Stimulated activated CD8-positive, alpha-beta memory T cell treated with anti-CD3 and anti-CD28 coated beads, Interleukin-15, amount 100 ng/mL, for 4 hours (primary cell): ENCODE data around the gene BCKDHB.
A peak's percentile ranks its signal among the peaks of the same experiment; 100 is the strongest.
"Not testable (repeated sequence)": the region's sequence is repeated elsewhere in the genome, so short reads cannot be mapped to it uniquely, and the experiment has no call there.

Experiments
- DNase-seq, 2 donors: peaks; one replicate each; pipeline ENCODE4 v3.0.0-alpha.2; 2020; ENCODE audit warnings: low read depth in 2 of 2

The BCKDHB gene

GRCh38 chr6:80106418-80107235, at the start of gene BCKDHB:
TSS of gene BCKDHB (plus strand) at chr6:80106671. CDS start at chr6:80106694, 23 bp downstream.
- peak; percentile 92 to 96 for DNase-seq

GRCh38 chr6:80060774-80061173, 45.7 kb upstream of the BCKDHB start:
- no peak for DNase-seq

- not testable (repeated sequence) for DNase-seq
Measured at GRCh38 chr6:80068146-80068545, 38.3 kb upstream of the BCKDHB start.

- not testable (repeated sequence) for DNase-seq
Measured at GRCh38 chr6:80070431-80070830, 36.0 kb upstream of the BCKDHB start.

GRCh38 chr6:80077067-80077466, 29.4 kb upstream of the BCKDHB start:
- DNase-seq: no peak

- no peak for DNase-seq
Measured at GRCh38 chr6:80088637-80089036, 17.8 kb upstream of the BCKDHB start.

GRCh38 chr6:80091506-80091905, 15.0 kb upstream of the BCKDHB start:
- no peak for DNase-seq

- DNase-seq: no peak
Measured at GRCh38 chr6:80094017-80094416, 12.5 kb upstream of the BCKDHB start.

- DNase-seq: no peak
Measured at GRCh38 chr6:80095600-80095999, 10.9 kb upstream of the BCKDHB start.

- DNase-seq: no peak
Measured at GRCh38 chr6:80098392-80098791, 8.1 kb upstream of the BCKDHB start.

- no peak for DNase-seq
Measured at GRCh38 chr6:80104520-80104919, 2.0 kb upstream of the BCKDHB start.

GRCh38 chr6:80105972-80106417, 476 bp upstream of the BCKDHB start:
- DNase-seq: no peak

- not testable (repeated sequence) for DNase-seq
Measured at GRCh38 chr6:80122576-80122975, 16.1 kb downstream of the BCKDHB start.

- no peak for DNase-seq
Measured at GRCh38 chr6:80126657-80127345, 20.3 kb downstream of the BCKDHB start.

- DNase-seq: no peak
Measured at GRCh38 chr6:80129485-80129884, 23.0 kb downstream of the BCKDHB start.

- no peak for DNase-seq
Measured at GRCh38 chr6:80133020-80133419, 26.5 kb downstream of the BCKDHB start.

- no peak for DNase-seq
Measured at GRCh38 chr6:80134065-80134464, 27.6 kb downstream of the BCKDHB start.

GRCh38 chr6:80142586-80142985, 36.1 kb downstream of the BCKDHB start:
- DNase-seq: no peak

GRCh38 chr6:80143419-80143937, 37.0 kb downstream of the BCKDHB start:
- DNase-seq: no peak

- DNase-seq: no peak
Measured at GRCh38 chr6:80144753-80145315, 38.4 kb downstream of the BCKDHB start.

GRCh38 chr6:80145509-80145908, 39.0 kb downstream of the BCKDHB start:
- DNase-seq: no peak

- DNase-seq: no peak
Measured at GRCh38 chr6:80145921-80146320, 39.5 kb downstream of the BCKDHB start.
